UCSD-AML1 (cell line): ENCODE data around the gene USP35.
"Not testable (repeated sequence)": the region's sequence is repeated elsewhere in the genome, so short reads cannot be mapped to it uniquely, and the experiment has no call there.

ENCODE experiments used
- DNase-seq: peaks from one replicate; lab custom pipeline; 2025; ENCODE audit not compliant: unreplicated experiment; lab: John Stamatoyannopoulos, UW

USP35 gene

DNA sequence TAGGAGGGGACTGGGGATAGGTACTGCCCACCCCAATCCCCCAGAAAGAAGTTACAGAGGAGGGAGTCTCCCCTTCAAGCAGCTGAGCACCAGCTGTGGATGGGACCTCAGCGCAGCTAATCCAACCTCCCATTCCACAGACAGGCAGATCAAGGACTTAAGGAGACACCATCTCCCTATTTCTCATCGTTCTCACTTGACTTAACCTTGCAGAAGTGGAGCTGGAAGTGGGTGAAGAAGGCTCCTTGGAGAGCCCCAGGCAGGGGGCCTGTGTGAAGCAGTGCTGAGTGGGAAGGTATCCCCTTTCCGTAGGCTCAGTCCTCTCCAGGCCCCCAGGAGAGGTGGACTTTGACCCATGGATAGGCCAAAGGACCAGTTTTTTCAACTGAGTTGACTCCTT lies 27.3 kb downstream of the USP35 start:
- no peak for DNase-seq

DNA sequence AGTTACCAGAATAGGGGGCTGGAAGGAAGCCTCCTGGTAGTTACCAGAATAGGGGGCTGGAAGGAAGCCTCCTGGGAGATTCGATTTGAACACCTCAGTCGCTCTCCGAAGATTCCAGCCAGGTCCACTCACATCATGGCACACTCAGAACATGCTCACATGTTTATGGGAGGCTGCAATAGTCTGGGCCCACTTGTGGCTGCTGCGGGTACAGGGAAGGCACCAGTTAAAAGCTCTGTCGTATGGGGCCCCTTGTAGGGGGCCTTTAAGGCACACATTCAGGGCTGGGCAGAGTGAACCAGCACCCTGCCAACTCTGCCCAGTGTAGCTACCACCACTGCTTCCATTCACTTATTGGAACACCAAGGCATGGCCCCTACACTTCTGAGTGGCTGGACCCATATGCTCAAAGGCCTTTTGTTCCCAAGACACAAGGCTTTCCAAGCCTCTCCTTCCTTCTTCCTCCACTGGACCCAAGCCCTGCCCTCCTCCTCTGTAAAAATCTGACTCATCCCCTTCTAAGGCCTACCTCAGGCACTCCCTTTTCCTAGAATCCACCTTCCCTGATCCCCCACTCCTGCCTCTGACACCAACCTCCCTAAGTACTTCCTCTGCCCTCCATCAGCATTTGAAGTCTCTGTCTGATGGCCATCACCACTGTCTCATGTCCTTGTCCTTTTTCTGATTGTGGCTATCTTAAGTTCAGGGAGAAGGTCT lies 28.0 kb downstream of the USP35 start:
- DNase-seq, result no peak

DNA sequence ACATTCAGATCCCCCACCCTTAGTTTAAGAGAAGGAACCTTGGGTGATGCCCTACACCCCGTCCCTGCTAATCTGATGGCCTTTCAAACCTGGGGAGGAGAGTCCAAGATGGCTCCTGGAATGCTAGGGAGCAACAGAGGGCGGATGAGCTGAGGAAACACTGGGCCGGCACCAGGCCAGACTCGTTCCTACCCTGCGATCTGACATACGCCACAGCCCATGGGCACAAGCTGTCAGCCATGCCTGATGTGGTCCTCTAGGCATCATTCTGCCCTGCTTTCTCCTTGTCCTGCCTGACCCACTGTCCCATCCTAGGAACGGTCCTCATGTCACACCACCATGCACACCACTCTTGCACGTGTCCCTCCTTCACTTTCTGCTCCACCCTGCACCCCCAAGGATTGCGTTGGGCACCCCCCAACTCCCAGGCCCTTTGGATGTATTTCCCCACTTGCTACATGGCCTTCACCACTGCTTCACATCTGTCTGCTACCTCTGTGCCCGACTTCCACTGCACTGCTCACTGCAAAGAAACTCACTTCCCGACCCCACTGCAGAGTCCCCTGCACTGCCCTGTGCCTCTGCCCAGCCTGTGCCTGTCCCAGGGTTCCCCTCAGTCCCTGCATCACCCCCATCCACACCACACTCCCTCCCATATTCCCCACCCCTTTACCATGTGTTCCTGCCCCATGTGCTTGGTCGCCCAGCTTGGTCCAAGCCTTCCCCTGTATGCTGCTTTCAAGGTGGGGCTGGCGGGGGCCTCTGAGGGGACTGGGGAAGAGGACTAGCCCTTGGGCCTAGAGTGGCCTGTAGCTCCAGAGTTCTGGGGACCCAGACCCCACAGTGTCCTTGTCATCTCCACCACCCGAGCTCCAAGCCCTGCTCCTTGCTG lies 29.2 kb downstream of the USP35 start:
- DNase-seq, result no peak

DNA sequence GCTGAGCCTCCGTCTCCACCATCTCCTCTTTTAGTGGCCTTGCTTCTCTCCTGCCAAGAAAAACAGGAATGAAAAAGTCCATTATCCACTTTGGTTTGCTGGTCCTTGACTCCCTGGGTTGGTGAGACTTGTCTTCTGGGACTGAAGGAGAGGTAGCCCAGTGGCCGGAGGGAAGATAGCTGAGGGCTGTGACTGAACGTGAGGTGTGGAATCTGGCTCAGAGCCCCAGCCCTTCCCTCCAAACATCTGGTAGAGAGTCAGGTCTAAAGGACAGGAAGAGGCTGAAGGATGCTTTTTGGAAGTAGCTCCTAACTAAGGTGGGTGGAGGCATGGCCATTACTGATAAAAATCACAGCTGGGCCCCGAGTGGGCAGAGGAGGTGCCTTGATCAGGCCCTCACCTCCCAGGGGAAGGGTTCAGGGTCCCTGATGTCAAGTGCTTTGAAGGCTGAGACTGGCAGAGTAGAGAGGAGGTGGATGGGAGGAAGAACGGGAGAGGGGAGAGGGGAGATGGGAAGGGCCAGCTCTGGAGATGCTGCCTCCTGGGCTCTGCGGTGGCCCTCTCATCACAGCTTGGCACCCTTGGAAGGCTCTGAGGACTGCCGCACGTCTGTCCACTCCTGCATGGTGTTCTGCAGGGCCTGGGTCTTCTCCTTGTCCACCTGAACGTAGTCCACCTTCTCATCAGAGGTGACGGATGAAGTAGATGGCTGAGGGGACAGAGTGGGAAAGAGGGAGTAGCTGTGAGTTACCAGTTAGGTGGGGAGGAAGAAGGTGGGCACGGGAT lies 30.2 kb downstream of the USP35 start:
- DNase-seq, result no peak

DNA sequence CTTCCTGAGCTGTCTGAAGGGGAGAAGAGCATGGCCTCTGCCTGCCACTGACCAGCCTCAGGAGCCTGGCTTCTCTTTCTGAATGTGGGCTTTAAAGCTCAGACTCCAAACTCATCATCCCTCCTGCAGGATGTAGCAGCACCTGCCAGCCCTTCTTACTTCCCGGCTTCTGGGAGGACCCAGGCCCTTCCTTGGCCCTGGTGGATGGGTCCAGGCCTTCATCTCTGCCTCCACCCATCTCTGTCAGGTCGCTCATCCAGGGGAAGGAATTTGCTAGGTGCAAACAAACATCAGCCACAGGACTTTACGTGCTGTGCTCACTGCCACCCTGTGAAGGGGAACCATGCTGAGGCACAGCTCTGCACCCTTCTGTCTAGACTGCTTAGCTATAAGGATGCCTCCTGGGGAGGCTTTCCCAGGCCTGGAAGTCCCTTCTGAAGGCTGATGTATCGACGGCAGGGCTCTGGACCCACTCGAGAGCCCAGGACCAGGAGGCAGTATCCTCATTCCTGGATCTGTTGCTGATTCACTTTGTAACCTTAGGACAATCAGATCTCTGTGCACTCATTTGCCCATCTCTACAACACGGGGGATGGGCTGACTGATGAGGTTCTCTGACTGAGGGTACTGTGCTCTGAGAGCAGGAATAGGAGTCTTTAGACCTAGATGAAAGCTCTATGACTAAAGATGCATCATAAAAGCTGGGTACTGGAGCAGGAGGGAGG lies 30.9 kb downstream of the USP35 start:
- no peak for DNase-seq

DNA sequence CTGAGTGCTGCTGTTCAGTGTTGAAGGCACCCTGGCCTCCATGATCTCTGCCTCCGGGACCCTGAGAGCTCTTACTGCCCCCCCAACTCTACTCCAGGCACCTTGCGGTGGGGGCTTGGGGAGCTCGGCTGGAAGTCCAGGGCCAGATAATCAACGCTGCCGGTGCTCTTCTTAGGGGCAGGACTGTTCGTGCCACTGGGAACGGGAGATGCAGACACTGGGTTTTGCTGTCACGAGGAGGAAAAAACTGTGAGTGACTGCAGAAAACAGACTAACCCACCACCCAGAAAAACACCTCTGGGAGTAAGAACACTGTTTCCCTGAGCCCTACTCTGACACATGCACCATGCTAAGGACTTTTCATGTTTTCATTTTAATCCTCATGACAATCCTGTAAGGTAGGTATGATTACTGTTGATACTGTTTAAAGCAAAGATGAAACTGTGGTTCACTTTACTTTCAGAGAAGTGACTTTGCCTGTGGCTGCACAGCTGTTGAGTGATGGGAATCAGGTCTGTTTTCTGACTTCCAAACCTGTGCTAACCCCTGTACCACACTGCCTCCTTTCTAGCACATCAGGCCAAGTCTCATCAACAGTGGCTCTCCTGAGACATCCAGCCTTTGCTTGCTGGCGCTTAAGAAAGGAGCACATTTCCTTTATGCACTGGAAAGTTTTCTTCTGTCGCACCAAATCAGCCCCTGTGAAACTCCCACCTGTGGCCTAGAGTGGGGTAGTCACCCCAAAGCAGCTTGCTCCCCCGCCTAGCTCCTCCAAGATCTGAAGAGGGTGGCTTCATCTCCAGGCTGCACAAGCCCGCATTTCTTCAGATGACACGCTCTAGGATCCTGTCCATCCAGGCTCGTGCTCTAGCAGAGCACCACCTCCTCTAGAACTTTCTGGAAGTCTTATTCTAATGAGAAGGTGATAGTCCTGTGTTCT lies 31.8 kb downstream of the USP35 start:
- no peak for DNase-seq

DNA sequence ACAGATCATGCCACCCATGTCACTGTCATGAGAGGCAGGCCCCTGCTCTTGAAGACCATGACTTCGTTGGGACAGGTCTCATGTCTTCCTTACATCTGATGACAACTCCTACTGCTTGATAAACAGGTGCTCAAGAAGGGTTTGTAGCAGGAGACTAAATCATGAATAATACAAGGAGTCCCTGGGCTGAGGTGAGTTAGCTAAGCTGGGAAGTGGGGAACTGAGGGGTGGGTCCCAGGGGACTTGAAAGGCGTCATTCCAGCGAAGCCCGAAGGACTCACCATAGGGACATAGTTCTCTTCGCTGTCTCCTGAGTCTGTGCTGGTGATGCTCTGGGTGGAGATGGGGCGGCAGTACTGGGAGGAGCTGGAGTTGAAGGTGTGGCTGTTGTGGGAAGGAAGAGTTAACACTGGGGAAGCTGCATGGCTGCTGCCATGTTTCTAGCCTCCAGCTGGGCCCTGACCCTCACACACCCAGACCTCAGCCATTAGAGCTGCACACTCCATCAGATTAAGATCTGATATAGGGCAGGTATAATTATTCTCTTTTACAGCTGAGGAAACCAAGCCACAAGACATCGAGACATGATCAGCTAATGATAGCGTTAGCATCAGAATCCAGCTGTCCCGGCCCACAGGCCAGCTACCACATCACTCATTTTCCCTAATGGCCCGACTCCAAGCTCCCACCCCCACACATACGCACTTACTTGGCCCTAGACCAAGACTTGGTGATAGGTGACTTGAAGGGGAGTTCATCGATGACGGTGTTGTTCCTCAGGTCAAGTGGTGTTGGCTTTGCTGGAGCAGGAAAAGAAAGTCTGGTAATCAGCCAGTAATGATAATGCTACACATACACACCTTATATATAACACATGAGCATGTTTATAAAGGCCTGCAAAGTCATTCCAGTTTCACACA lies 32.9 kb downstream of the USP35 start:
- DNase-seq, result no peak

DNA sequence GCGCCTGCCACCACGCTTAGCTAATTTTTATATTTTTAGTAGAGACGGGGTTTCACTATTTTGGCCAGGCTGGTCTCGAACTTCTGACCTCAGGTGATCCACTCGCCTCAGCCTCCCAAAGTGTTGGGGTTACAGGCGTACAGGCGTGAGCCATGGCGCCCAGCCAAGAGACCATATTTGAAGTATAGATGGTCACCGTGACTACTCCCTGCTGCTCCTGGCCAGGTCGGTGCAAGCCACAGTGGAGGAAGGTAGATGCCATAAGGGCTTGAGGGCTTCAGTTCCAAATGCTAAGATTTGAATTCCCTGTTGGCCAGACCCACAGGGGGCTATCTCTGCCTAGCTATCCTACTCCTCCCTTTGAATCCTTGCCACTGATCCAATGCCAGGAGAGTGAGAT lies 34.0 kb downstream of the USP35 start:
- not testable (repeated sequence) for DNase-seq

DNA sequence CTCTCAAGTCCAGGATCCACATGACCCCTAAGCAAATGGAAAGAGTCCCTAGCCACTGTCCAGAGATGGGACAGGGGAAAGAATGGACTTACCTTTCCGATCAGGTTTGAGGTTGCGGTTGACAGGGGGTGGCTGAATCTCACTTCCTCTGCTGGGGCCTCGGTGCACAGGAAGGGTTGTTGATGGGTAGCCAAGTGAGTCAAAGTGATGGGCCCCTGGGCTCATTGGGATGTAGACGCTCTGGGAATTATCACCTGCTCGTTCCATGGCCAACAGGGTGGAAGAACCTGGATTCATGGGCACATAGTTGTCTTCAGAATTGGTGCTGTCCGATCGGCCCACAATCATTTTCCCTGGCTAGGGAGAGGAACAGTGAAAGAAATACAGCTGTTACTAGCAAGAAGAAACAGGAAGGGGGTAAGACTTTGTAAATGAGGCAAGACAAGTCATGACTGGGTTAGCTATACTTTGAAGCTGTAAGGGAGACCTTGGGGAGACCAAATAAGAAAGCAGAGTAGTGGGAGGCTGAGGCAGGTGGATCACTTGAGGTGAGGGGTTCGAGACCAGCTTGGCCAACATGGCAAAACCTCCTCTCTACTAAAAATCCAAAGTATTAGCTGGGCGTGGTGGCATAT lies 34.7 kb downstream of the USP35 start:
- no peak for DNase-seq

DNA sequence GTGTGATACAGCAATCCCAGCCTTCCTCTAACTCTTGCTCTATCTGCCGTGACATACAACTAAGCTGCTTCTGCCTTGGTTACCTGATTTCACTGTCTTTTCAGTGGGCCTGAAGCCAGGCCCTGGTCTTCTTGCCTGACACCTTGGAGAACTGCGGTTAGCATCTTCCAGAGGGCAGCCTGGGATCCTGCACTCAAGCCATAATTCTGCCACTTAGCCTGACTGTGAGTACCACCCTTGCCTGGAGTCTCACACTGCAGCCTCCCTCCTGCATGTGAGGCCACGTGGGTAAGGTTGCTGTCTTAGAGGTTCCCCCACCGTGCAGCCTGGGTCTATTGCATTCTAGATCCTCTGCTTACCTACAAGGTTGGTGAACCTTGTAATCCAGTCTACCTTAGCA lies 35.8 kb downstream of the USP35 start:
- no peak for DNase-seq

DNA sequence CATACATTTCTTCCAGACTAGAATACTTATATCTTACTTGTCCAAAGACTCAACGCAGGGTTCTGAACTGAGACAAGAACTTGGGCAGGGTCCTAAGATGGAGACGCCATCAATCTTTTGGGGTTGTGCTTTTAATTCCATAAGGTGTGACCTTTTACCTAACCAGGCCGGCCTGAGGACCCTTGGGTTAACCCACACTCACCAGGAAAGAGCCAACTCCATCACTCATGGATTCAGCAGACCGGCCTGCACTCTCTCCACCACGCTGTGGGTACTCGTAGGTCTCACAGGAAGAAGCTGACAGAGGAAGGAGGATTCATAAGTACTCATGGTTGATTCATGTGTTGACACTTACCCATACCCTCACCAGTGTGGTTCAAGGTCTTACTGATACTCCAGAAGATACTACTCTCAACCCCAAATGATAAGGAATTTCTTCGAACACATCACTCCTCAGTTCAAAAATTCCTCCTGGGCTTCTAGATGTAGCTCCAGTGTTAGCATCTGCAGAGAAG lies 36.2 kb downstream of the USP35 start:
- DNase-seq, result no peak

DNA sequence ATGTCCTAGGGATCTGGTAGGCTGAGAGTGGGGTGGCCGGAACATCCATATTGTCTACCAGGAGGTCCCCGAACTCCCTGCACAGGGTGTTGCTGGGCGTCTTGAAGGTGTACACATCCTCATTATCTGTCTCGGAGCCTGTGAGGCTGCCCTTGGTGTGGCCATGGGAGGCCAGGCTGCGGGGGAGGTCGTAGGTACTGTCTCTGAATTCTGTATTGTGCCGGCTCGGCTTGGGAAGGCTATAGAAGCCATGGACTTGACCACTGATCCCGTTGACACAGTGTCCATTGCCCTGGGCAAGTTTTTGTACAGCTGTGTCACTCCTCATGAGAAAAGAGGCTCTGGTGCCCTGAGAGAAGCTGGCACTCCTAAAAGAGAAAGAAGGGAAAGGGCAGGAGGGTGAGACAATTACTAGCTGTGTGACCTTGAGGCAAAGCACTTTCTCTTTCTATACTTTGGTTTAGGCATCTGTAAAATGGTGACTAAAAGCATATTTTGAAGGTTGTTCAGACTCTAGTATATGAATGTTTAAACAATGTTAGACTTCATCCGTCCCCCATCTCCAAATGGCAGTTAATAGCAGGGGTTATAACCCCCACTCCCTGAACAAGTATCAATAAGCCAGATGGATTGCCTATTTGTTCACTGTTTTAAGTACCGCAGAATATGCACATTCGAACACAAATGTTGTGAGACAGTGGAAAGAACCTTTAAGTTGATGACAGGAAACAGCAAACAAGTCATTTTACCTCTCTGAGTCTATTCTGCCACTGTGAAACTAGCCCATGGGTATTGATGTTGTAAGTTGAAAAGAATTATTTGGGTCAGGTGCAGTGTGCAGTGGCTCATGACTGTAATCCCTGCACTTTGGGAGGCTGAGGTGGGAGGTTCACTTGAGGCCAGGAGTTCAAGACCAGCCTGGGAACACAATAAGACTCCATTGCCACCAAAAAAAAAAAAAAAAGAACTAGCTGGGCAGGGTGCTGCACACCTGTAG lies 38.3 kb downstream of the USP35 start:
- no peak for DNase-seq

DNA sequence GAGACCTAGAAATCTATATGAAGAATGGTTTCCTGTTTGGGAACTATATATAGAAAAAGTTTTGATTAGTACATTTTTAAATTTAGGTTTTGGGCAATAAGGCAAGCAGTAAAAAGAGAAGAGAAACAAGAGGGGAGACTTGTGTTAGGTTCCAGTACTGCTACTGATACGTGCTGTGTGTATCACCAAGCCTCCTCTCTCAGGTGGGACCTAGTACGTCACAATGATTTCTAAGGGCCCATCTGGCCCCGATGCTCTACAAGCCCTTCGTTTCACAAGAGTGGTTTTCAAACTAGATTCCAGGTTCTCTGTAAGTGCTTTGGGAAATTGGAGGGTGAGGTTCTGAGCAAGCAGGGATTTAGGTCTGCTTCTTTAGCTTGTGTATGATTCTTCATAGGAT lies 39.2 kb downstream of the USP35 start:
- DNase-seq, result no peak

DNA sequence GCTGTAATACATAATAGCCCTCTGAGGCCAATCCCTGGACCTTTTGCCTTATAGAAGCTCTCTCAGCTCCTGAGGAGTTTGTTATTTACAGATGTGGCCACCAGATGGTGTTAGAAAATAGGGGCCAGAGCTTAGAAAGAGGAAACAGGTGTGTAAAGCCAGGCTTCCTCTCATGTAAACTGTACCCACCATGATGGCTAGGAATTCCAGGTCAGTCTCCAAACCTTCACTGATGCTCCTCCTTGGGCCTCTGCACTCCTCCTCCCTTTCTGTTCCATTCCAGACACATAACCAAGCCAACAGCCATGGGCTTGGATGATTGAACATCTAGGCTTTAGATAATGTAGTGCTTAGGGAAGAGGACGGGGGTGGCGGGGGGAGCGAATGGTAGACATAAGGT lies 39.7 kb downstream of the USP35 start:
- DNase-seq, result no peak

DNA sequence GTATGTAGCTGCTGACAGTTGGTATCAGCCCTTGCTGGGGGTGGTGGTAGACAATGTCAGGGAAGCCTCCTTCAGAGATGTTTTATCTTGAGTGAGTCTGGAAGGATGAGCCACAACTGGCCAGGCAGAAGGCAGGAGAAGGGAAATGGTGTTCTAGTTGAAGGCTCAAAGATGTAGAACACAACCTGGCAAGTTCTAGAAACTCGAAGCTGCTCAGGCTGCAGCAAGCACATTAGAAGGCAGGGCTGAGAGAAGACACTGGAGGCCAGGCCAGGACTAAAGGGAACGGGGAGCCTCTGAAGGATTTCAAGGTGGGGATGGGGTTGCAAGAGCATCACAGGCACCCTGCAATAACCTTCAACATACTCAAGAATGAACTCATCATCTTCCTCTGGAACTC lies 40.4 kb downstream of the USP35 start:
- DNase-seq, result no peak

DNA sequence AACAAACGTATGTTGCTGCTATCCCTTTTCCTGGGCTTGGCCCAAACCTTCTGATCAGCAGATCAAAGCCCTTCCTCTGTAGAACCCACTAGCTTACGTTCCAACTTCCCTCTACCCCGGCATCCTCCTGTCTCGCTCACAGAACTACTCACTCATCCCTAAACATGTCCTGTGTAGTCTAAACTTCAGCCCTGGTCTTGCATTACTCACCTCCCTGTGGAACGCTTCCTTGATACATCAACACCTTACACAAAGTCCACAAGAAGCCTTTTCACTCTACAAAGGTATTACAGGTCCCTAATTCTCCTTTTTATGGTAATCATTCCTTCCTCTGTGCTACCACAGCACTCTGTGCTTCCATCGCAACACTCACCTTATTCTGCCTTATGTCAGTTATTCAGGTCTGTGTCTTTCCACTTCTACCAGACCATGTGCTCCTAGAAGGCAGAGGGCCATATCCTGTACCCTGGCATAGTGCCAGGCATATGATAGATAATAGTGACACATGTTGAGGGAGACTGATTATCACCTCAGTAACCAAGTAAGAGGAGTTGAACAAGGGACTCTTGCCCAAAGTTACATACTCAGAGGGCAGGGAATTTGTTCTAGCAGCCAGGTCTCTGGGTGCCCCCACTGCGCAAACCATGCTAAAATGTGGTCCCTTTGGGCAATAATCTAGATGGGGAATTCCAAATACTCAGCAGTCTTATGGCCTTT lies 41.6 kb downstream of the USP35 start:
- no peak for DNase-seq
